SK-N-SH treated with all-trans-retinoic acid at 6 μM for 48 hours (cell line): Measurements from ENCODE around the gene RASSF5.

ENCODE experiments used
- ARNTL ChIP-seq: fragments of 450-650 bp; formaldehyde crosslinking; IDR thresholded peaks from 2 replicates; pipeline ENCODE4 v1.5.0; 2020; ENCODE audit warnings: low read depth, mild to moderate bottlenecking, moderate library complexity, borderline replicate concordance
- GLIS3 ChIP-seq: fragments of 250-450 bp; sonication (Bioruptor Pico); IDR thresholded peaks from 2 replicates; pipeline ENCODE4 v1.5.0; 2020; ENCODE audit warnings: mild to moderate bottlenecking, moderate library complexity
- ISL1 ChIP-seq: fragments of 250-450 bp; sonication (Bioruptor Pico); IDR thresholded peaks from 2 replicates; pipeline ENCODE4 v2.1.2; 2022; ENCODE audit warnings: mild to moderate bottlenecking, moderate library complexity
- ZC3H10 ChIP-seq: fragments of 250-450 bp; sonication (Bioruptor Pico); IDR thresholded peaks from 2 replicates; pipeline ENCODE4 v1.5.1; 2021; ENCODE audit warnings: mild to moderate bottlenecking, moderate library complexity
- ZFP3 ChIP-seq: fragments of 250-450 bp; sonication (Bioruptor Pico); IDR thresholded peaks from 2 replicates; pipeline ENCODE4 v1.5.0; 2020; ENCODE audit warnings: mild to moderate bottlenecking, moderate library complexity
- ZNF70 ChIP-seq: fragments of 450-650 bp; formaldehyde crosslinking; IDR thresholded peaks from 2 replicates; pipeline ENCODE4 v1.5.0; 2020; ENCODE audit warnings: mild to moderate bottlenecking, moderate library complexity
- TF ChIP-seq, protein P1 (sequence below): fragments of 250-450 bp; sonication (Bioruptor Pico); IDR thresholded peaks from 2 replicates; pipeline ENCODE4 v1.8.0; 2020; ENCODE audit warnings: mild to moderate bottlenecking, moderate library complexity, borderline replicate concordance

DNA sequence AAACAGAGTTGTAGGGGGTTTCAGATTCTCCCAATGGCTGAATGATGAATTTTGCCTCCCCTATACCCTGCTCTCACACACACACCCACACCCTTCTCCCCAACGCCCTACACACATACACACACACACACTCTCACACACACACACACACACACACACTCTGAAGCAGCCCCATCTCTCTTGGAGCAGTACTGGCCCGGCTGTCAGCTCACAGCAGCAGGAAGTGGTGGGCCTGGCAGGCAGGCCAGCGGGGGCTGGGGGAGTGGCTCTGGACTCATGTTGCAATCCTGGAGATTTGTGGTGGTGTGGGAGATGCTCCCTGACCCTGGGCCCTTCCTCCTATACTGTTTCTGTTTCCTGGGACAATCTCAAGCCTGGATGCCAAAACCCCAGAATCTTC is 34.9 kb upstream of the RASSF5 start:
- TF ChIP-seq ZFP3 (no peak), GLIS3 (CRISPR knock-in tag) (no peak), ZNF70 (no peak), ISL1 (CRISPR knock-in tag) (no peak), ZC3H10 (CRISPR knock-in tag) (no peak), ARNTL (CRISPR knock-in tag) (no peak)
- TF ChIP-seq, protein P1, sequence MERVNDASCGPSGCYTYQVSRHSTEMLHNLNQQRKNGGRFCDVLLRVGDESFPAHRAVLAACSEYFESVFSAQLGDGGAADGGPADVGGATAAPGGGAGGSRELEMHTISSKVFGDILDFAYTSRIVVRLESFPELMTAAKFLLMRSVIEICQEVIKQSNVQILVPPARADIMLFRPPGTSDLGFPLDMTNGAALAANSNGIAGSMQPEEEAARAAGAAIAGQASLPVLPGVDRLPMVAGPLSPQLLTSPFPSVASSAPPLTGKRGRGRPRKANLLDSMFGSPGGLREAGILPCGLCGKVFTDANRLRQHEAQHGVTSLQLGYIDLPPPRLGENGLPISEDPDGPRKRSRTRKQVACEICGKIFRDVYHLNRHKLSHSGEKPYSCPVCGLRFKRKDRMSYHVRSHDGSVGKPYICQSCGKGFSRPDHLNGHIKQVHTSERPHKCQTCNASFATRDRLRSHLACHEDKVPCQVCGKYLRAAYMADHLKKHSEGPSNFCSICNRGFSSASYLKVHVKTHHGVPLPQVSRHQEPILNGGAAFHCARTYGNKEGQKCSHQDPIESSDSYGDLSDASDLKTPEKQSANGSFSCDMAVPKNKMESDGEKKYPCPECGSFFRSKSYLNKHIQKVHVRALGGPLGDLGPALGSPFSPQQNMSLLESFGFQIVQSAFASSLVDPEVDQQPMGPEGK (CRISPR knock-in tag), result no peak
